Measurements from ENCODE around the gene MUC2. TPM values are rescaled to one million over a fixed set of nuclear protein-coding genes. Genes with fewer than 3 reads are reported as not detected.

The MUC2 gene
- total RNA-seq = not detected in 2 replicates
- long read RNA-seq = 0 reads

- peaks cover 9% of the 10 kb centered on the region for H3K27me3 Mint-ChIP-seq
- TF ChIP-seq CTCF (IDR thresholded peaks at IDR 0.05; ENCODE audit: unreplicated experiment) = no peak
- no peak within 1 kb of the TSS for H3K4me3 Mint-ChIP-seq (ENCODE audit: low read depth)
- no peak within 1 kb of the TSS for H3K27ac Mint-ChIP-seq
- peaks cover 2% of the 10 kb centered on the region for H3K4me1 Mint-ChIP-seq (ENCODE audit: low read depth)
- no peaks in the 10 kb centered on the region for H3K9me3 Mint-ChIP-seq (ENCODE audit: low read depth)
- no peak for DNase-seq (ENCODE audit: low spot score, unreplicated experiment)
- H3K36me3 Mint-ChIP-seq (ENCODE audit: insufficient read depth) = no peaks in the 10 kb centered on the region
Observed at GRCh38 chr11:1074244-1075221, at the start of gene MUC2. TSS of gene MUC2 (plus strand) at chr11:1074874.

DNA sequence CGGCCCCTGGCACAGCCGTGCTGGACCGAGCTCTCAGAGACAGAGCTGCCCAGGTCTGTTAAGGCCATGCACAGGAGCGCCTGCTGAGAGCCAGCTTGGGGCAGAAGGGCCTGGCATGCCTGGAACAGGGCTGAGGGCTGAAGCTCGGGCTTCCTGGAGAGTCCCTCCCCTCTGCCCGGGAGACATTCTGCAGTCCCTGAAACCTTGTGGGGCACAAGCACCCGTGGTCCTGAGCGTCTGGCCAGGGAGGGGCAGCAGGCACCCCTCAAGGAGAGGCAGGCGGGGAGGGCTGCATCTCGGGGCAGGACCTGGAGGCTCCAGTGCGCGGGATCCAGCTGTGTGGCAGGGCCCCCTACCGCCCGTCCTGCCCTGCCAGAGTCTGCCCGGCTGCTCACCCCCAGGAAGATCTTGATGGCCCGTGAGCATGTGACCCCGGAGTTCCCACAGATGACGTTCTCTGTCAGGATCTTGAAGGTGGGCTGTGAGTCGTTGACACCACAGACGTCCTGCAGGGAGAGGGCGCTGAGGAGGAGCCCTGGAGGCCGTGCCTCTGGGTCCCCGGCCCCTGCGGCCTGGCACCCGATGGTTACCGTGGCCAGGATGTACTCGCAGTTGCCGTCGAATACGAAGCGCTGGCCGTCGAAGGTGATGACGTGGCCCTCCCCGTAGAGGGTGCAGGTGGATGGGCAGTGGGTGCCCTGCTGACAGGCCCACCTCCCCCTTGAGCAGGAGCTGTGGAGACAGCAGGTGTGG is 49.1 kb upstream of the MUC2 start:
- DNase-seq (ENCODE audit: low spot score, unreplicated experiment) = no peak
- no peaks in the 10 kb centered on the region for H3K4me1 Mint-ChIP-seq (ENCODE audit: low read depth)
- no peak overlapping the region for H3K27ac Mint-ChIP-seq
- no peak overlapping the region for H3K4me3 Mint-ChIP-seq (ENCODE audit: low read depth)
- TF ChIP-seq CTCF (IDR thresholded peaks at IDR 0.05; ENCODE audit: unreplicated experiment) = no peak
- H3K27me3 Mint-ChIP-seq = no peaks in the 10 kb centered on the region
- H3K36me3 Mint-ChIP-seq (ENCODE audit: insufficient read depth) = no peaks in the 10 kb centered on the region
- H3K9me3 Mint-ChIP-seq (ENCODE audit: low read depth) = no peaks in the 10 kb centered on the region

GRCh38 chr11:1026163-1026450 is 48.6 kb upstream of the MUC2 start:
- Mint-ChIP-seq H3K9me3 (ENCODE audit: low read depth) (no peaks in the 10 kb centered on the region), H3K4me3 (ENCODE audit: low read depth) (no peak overlapping the region), H3K36me3 (ENCODE audit: insufficient read depth) (no peaks in the 10 kb centered on the region), H3K27ac (no peak overlapping the region), H3K27me3 (no peaks in the 10 kb centered on the region), H3K4me1 (ENCODE audit: low read depth) (no peaks in the 10 kb centered on the region)
- TF ChIP-seq CTCF (IDR thresholded peaks at IDR 0.05; ENCODE audit: unreplicated experiment) = no peak
- DNase-seq (ENCODE audit: low spot score, unreplicated experiment) = no peak

GRCh38 chr11:1026641-1027482 is 47.8 kb upstream of the MUC2 start:
- H3K4me1 Mint-ChIP-seq (ENCODE audit: low read depth) = no peaks in the 10 kb centered on the region
- no peaks in the 10 kb centered on the region for H3K9me3 Mint-ChIP-seq (ENCODE audit: low read depth)
- H3K4me3 Mint-ChIP-seq (ENCODE audit: low read depth) = no peak overlapping the region
- DNase-seq (ENCODE audit: low spot score, unreplicated experiment) = no peak
- no peaks in the 10 kb centered on the region for H3K36me3 Mint-ChIP-seq (ENCODE audit: insufficient read depth)
- no peaks in the 10 kb centered on the region for H3K27me3 Mint-ChIP-seq
- H3K27ac Mint-ChIP-seq = no peak overlapping the region
- TF ChIP-seq CTCF (IDR thresholded peaks at IDR 0.05; ENCODE audit: unreplicated experiment) = no peak
